IPS-20b (cell line): ENCODE data around the gene SAE1.
A peak's percentile ranks its signal among the peaks of the same experiment; 100 is the strongest.

Experiments
- H3K27ac ChIP-seq: one replicate; pipeline ENCODE4 v1.5.1; 2013; ENCODE audit warnings: low read length
- H3K27me3 ChIP-seq: 2 replicates; pipeline ENCODE4 v1.6.1; 2013; ENCODE audit warnings: mild to moderate bottlenecking, low read length, inconsistent platforms; ENCODE audit not compliant: insufficient read depth
- H3K36me3 ChIP-seq: 2 replicates; pipeline ENCODE4 v1.6.1; 2013; ENCODE audit warnings: low read depth, mild to moderate bottlenecking, inconsistent platforms, low read length, moderate library complexity; ENCODE audit not compliant: insufficient read depth
- H3K4me1 ChIP-seq: 2 replicates; pipeline ENCODE4 v1.6.1; 2013; ENCODE audit warnings: mild to moderate bottlenecking, control low read depth, inconsistent platforms, low read length, moderate library complexity; ENCODE audit not compliant: insufficient read depth
- H3K4me3 ChIP-seq: 2 replicates; pipeline ENCODE4 v1.5.1; 2013; ENCODE audit warnings: mild to moderate bottlenecking, low read length, inconsistent platforms
- H3K9ac ChIP-seq: 2 replicates; pipeline ENCODE4 v1.6.1; 2013; ENCODE audit warnings: low read depth, mild to moderate bottlenecking, inconsistent platforms, low read length, moderate library complexity
- H3K9me3 ChIP-seq: 2 replicates; pipeline ENCODE4 v1.6.1; 2013; ENCODE audit warnings: mild to moderate bottlenecking, low read depth, low read length, inconsistent platforms; ENCODE audit not compliant: insufficient read depth

SAE1 gene

GRCh38 chr19:47107953-47108746 is 22.5 kb upstream of the SAE1 start:
- peak overlapping the region; percentile 60 for H3K27ac ChIP-seq
- peak overlapping the region; percentile 100 for H3K9ac ChIP-seq
- peaks cover 26% of the 10 kb centered on the region; the same call in 1 of the 2 replicates for H3K4me1 ChIP-seq
- H3K4me3 ChIP-seq, result peak overlapping the region; percentile 16
- H3K9me3 ChIP-seq, result no peaks in the 10 kb centered on the region
- H3K27me3 ChIP-seq, result no peaks in the 10 kb centered on the region
- peaks cover 43% of the 10 kb centered on the region for H3K36me3 ChIP-seq

GRCh38 chr19:47109177-47109540 is 21.5 kb upstream of the SAE1 start:
- Histone ChIP-seq H3K4me1 (peaks cover 31% of the 10 kb centered on the region), H3K27ac (peak overlapping the region; percentile 99), H3K9me3 (no peaks in the 10 kb centered on the region), H3K4me3 (peak overlapping the region; percentile 90), H3K27me3 (no peaks in the 10 kb centered on the region), H3K36me3 (peaks cover 43% of the 10 kb centered on the region), H3K9ac (peak overlapping the region; percentile 100)

GRCh38 chr19:47109541-47110375 is 20.9 kb upstream of the SAE1 start:
- Histone ChIP-seq H3K9ac (peak overlapping the region; percentile 100), H3K4me3 (peak overlapping the region; percentile 90), H3K27me3 (no peaks in the 10 kb centered on the region), H3K27ac (peak overlapping the region; percentile 99), H3K36me3 (peaks cover 38% of the 10 kb centered on the region), H3K9me3 (no peaks in the 10 kb centered on the region), H3K4me1 (peaks cover 31% of the 10 kb centered on the region)

- Histone ChIP-seq H3K36me3 (peaks cover 30% of the 10 kb centered on the region), H3K9ac (peak overlapping the region; percentile 100), H3K9me3 (no peaks in the 10 kb centered on the region), H3K27me3 (no peaks in the 10 kb centered on the region), H3K4me3 (peak overlapping the region; percentile 90), H3K4me1 (peaks cover 31% of the 10 kb centered on the region), H3K27ac (peak overlapping the region; percentile 99)
These were observed 20.1 kb upstream of the SAE1 start for GRCh38 chr19:47110521-47111005.

GRCh38 chr19:47111006-47111621 is 19.5 kb upstream of the SAE1 start:
- no peaks in the 10 kb centered on the region for H3K9me3 ChIP-seq
- H3K36me3 ChIP-seq, result peaks cover 25% of the 10 kb centered on the region
- H3K4me1 ChIP-seq, result peaks cover 31% of the 10 kb centered on the region
- peak overlapping the region; percentile 99 for H3K27ac ChIP-seq
- H3K27me3 ChIP-seq, result no peaks in the 10 kb centered on the region
- H3K4me3 ChIP-seq, result peak overlapping the region; percentile 90
- peak overlapping the region; percentile 100 for H3K9ac ChIP-seq

GRCh38 chr19:47111682-47112165 is 18.9 kb upstream of the SAE1 start:
- Histone ChIP-seq H3K36me3 (peaks cover 18% of the 10 kb centered on the region), H3K4me1 (peaks cover 31% of the 10 kb centered on the region), H3K27me3 (no peaks in the 10 kb centered on the region), H3K4me3 (peak overlapping the region; percentile 90), H3K9me3 (no peaks in the 10 kb centered on the region), H3K27ac (peak overlapping the region; percentile 99), H3K9ac (peak overlapping the region; percentile 100)

- Histone ChIP-seq H3K27me3 (no peaks in the 10 kb centered on the region), H3K4me3 (peak overlapping the region; percentile 90), H3K9me3 (no peaks in the 10 kb centered on the region), H3K4me1 (peaks cover 31% of the 10 kb centered on the region), H3K27ac (peak overlapping the region; percentile 99), H3K36me3 (peaks cover 12% of the 10 kb centered on the region), H3K9ac (peak overlapping the region; percentile 100)
These were observed 18.3 kb upstream of the SAE1 start for GRCh38 chr19:47112166-47112996.

- Histone ChIP-seq H3K27me3 (no peaks in the 10 kb centered on the region), H3K9me3 (no peaks in the 10 kb centered on the region), H3K36me3 (peaks cover 12% of the 10 kb centered on the region)
These were observed 17.4 kb upstream of the SAE1 start, which contains the start of gene ZC3H4 for GRCh38 chr19:47112997-47113849. Gene ZC3H4 (minus strand): TSS chr19:47113776. CDS start chr19:47112584, 1,192 bp downstream.

GRCh38 chr19:47113850-47114651 is 16.6 kb upstream of the SAE1 start:
- H3K9ac ChIP-seq, result peak overlapping the region; percentile 98; the same call in 1 of the 2 replicates
- H3K36me3 ChIP-seq, result peaks cover 12% of the 10 kb centered on the region
- H3K27ac ChIP-seq, result peak overlapping the region; percentile 96
- no peaks in the 10 kb centered on the region for H3K9me3 ChIP-seq
- H3K4me1 ChIP-seq, result peaks cover 14% of the 10 kb centered on the region
- H3K4me3 ChIP-seq, result peak overlapping the region; percentile 90
- no peaks in the 10 kb centered on the region for H3K27me3 ChIP-seq

More at GRCh38 chr19:47112997-47113849, 17.4 kb upstream of the SAE1 start, which contains the start of gene ZC3H4:
- peaks cover 22% of the 10 kb centered on the region for H3K4me1 ChIP-seq
- peak within 1 kb of the TSS; percentile 100 for H3K9ac ChIP-seq
- H3K27ac ChIP-seq, result peak within 1 kb of the TSS; percentile 99
- peak within 1 kb of the TSS; percentile 90 for H3K4me3 ChIP-seq
